T47D (cell line): ENCODE results near the gene ZC3H11A.
"Not testable (repeated sequence)": the region's sequence is repeated elsewhere in the genome, so short reads cannot be mapped to it uniquely, and the experiment has no call there.

ENCODE experiments used
- DNase-seq, 2 experiments: peaks; one replicate each; pipeline versions ENCODE4 v3.0.0 to v3.0.0-alpha.2; 2011 to 2012; ENCODE audit warnings: low read depth in 1 of 2, low spot score in 1 of 2
- JUND ChIP-seq: IDR thresholded peaks from 2 replicates; pipeline ENCODE4 v1.6.1; 2012; ENCODE audit warnings: low read depth
- in situ Hi-C: cut with HindIII; loops from 2 replicates; pipeline ENCODE4 v1.10.0; 2016; ENCODE audit warnings: low sequenced_read_pairs, low pct_unique_long_range_greater_than_20kb

Gene ZC3H11A

GRCh38 chr1:203795441-203796235 lies at the start of gene ZC3H11A, which contains the start of gene ZBED6:
Gene ZC3H11A (plus strand): TSS chr1:203795623. CDS start chr1:203817071, 21,448 bp downstream.
Gene ZBED6 (plus strand): TSS chr1:203795623. CDS start chr1:203797523, 1,900 bp downstream.
- in situ Hi-C loops, result no loop called here
- peak; percentile 93 to 99 for DNase-seq
- no peak for TF ChIP-seq JUND

DNA sequence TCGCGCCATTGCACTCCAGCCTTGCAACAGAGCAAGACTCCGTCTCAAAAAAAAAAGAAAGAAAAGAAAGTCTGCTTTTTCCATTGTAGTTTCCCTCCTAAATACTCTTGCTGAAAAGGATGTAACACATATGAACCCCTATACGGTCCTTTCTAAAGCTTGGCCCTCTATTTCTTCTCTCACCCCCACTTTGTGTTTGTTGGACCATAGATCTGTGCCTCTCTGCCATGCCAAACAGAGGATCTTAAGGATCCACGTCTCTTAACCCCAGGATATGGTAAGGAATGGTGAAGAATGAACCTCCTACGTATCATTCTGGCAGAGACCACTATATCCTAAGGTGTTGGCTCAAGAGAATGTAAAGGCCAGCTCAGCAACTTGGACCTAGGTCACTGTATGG lies 49.1 kb upstream of the ZC3H11A start:
- TF ChIP-seq JUND, result no peak
- no peak for DNase-seq
- in situ Hi-C loops, result no loop called here

GRCh38 chr1:203751051-203751450 lies 44.4 kb upstream of the ZC3H11A start:
- no peak for DNase-seq
- no peak for TF ChIP-seq JUND
- in situ Hi-C loops, result no loop called here

- DNase-seq, in situ Hi-C loops: not testable (repeated sequence)
Observed at GRCh38 chr1:203751618-203752361, 43.6 kb upstream of the ZC3H11A start.

GRCh38 chr1:203754455-203754864 lies 41.0 kb upstream of the ZC3H11A start:
- in situ Hi-C loops, result no loop called here
- no peak for TF ChIP-seq JUND
- DNase-seq, result no peak

DNA sequence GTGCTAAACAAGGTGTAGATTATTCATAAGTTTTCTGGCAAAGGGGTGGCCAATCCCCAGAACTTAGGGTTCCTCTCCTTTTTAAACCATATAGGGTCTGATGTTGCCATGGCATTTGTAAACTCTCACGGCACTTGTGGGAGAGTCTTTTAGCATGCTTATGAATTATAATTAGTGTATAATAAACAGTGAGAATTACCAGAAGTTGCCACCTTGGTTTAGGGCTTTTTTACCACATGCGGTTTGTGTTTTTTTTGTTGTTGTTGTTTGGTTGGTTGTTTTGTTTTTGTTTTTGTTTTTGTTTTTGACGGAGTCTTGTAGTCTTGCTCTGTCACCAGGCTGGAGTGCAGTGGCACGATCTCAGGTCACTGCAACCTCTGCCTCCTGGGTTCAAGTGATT lies 39.4 kb upstream of the ZC3H11A start:
- in situ Hi-C loops, result no loop called here
- DNase-seq, result no peak
- no peak for TF ChIP-seq JUND

DNA sequence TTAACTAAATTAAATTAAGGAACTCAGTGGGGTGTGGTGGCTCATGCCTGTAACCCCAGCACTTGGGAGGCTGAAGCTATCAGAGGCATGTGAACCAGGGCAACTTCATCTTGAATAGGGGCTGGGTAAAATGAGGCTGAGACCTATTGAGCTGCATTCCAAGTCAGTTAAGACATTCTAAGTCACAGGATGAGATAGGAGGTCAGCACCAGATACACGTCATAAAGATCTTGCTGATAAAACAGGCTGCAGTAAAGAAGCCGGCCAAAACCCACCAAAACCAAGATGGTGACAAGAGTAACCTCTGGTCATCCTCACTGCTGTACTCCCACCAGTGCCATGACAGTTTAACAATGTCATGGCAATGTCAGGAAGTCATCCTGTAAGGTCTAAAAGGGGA lies 36.7 kb upstream of the ZC3H11A start:
- DNase-seq, in situ Hi-C loops: not testable (repeated sequence)

GRCh38 chr1:203760506-203760905 lies 34.9 kb upstream of the ZC3H11A start:
- TF ChIP-seq JUND, result no peak
- in situ Hi-C loops, result no loop called here
- DNase-seq, result no peak

DNA sequence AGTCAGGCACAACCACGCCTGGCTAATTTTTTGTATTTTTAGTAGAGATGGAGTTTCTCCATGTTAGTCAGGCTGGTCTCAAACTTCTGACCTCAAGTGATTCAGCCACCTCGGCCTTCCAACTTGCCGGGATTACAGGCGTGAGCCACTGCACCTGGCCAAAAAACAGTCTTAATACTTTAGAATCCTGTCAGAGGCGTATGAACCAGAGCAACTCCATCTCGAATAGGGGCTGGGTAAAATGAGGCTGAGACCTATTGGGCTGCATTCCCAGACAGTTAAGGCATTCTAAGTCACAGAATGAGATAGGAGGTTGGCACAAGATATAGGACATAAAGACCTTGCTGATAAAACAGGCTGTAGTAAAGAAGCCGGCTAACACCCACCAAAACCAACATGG lies 33.5 kb upstream of the ZC3H11A start:
- in situ Hi-C loops, DNase-seq: not testable (repeated sequence)

GRCh38 chr1:203763505-203763904 lies 31.9 kb upstream of the ZC3H11A start:
- in situ Hi-C loops, result no loop called here

DNA sequence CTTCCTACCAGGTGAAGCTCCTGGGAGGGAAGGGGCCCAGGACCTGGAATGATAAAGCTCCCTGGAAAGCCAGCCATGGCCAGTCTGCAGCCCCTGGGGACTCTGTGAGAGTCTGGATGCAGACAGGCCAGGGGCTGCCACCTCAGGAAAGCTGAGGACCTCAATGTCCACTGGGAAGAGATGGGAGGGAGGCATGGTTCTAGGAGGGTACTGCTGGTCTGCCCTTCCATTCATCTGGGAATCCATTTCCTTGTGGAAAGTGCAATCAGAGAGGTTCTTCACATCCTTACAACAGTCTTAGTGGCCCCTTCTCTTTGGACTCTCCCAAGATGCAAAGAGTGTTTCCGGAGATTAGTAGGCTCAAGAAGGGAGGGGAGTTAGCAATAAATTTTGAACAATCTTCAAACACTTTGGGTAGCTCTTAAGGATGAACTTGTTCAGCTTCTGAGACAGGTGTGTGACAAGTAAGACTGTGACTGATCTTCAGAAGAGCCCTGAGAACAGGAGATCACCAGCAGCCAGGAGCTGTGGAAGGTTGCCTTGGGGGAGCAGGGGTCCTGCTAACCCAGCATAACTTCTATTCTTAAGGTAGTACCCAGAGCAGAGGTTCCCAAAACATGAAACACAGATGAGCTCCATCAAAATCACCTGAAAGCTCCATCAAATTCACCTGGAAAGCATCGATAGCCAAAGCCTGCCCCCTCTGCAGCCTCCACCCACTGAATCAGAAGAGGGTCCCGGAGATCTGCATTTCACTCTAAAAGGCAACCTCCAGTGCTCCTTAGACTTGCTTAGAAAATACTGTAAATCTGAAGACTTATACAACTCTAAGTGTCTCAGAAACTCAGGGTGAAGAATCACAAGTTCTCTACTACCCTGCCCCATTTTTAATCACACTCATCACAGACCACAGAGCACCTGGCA lies 31.1 kb upstream of the ZC3H11A start:
- no peak for TF ChIP-seq JUND
- no peak for DNase-seq
- in situ Hi-C loops, result no loop called here

More at GRCh38 chr1:203763505-203763904, 31.9 kb upstream of the ZC3H11A start:
- TF ChIP-seq JUND, result no peak
- no peak for DNase-seq

DNA sequence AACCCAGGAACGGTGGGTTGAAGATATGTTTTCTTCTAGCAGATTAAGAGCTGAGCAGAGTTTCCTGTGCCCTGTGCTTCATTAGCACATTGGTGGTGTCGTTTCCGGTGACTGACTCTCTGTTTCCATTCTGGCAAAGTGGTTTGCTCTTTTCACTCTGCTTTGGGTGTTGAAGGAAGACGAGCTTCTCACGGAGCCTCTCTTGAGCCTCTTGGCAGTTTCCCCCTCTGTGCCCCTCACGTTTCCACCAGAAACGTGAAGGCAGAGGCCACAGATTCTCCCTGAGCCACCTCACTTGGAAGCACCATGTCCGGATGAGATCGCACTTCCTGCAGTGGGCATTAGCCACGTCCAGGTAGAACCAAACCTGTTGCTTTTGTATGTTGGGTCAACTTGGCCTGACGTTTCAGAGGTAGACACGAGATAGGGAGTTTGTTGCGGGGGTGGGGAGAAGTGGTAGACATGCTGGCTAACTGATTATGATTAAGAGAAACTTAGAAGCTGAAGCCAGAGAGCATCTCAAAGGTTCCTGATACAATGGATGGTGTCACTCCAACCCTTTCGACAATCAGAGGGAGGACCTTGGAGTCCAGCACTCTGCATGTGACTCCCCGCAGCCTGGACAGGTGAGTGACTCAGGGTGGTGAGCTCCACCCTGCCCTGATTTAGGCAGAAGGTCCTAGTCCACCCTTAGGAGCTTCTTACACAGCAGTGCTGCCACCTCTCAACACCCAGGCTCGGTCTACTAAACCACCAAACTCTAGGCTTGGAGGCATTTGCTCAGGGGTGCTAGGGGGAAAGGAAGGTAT lies 30.2 kb upstream of the ZC3H11A start, which contains the start of gene LAX1:
TSS of gene LAX1 (plus strand) at position 155 of the 809 bp plus-strand sequence. CDS start at position 538, 383 bp downstream.
- no peak for DNase-seq
- TF ChIP-seq JUND, result no peak
- in situ Hi-C loops, result no loop called here
